Stomach (tissue), 4 donors: ENCODE measurements around the gene BPTF.

Experiments
- CTCF ChIP-seq, 7 experiments: fragments of 450-650 bp in 4 of 7; fragments of 200-600 bp in 3 of 7; sonication (generic) in 3 of 7; IDR thresholded peaks; one replicate each; pipeline ENCODE4 v1.5.1; 2016 to 2019; ENCODE audit warnings: antibody characterized with exemption in 7 of 7, control low read depth in 2 of 7, mild to moderate bottlenecking in 1 of 7
- POLR2A ChIP-seq, 4 donors: fragments of 450-650 bp; IDR thresholded peaks; one replicate each; pipeline ENCODE4 v1.6.1; 2016; ENCODE audit warnings: antibody characterized with exemption in 4 of 4, control low read depth in 2 of 4, mild to moderate bottlenecking in 1 of 4, moderate library complexity in 1 of 4
- POLR2AphosphoS5 ChIP-seq, 3 donors: sonication (generic); formaldehyde crosslinking; IDR thresholded peaks; one replicate each; pipeline ENCODE4 v1.6.1; 2016; ENCODE audit warnings: antibody characterized with exemption in 3 of 3

DNA sequence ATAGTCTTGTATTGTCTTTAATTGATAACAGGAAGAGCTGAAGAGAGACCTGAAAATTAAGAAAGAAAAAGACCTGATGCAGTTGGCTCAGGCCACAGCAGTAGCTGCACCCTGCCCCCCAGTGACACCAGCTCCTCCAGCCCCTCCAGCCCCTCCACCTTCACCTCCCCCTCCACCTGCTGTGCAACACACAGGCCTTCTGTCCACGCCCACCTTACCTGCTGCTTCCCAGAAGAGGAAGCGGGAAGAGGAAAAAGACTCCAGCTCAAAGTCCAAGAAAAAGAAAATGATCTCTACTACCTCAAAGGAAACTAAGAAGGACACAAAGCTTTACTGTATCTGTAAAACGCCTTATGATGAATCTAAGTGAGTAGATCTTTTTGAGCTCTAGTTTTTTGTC, 134.2 kb downstream of the BPTF start:
- no peak for TF ChIP-seq CTCF (IDR thresholded peaks at IDR 0.05)
- no peak for TF ChIP-seq POLR2A (IDR thresholded peaks at IDR 0.05)
- TF ChIP-seq POLR2AphosphoS5 (IDR thresholded peaks at IDR 0.05) = no peak
